Nucleus accumbens (tissue), 56 donors: Measurements from ENCODE around the gene HOXA9.

Experiments
- DNase-seq, 56 donors: peaks; one replicate each; lab custom pipeline; 2025; lab: John Stamatoyannopoulos, UW

The HOXA9 gene

DNA sequence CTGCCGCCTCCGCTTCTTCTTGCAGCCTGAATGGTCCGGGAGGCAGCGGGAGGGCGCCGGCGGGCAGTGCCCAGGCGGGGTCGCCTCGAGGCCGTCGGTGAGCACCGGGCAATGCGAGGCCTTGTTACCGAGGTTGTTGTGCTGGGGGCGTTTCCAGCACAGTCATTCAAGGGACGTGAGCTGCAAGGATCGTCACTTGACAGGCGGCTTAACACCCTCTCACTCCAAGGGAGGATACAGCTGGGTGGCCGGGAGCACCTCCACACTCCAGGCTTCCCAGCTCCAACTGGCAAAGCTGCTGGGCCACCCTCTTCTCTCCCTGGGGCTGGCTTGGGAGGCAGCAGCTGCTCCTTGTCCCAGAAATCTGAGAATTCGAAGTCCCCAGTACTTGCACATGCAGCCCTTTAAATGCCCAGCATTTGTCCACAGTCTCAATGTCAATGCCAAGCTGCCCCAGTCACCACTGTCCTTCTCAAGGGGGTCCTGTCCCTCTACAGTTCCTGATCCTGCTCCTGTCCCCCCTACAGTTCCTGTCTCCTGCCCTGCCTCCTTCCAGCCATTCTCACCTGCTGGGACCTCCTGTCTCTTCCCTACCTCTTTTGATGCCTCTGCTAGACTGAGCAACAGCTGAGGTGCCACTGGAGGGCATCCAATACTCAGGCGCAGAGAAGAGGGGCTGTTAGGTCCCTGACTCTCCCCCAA, 24.1 kb upstream of the HOXA9 start:
- DNase-seq, result no peak

GRCh38 chr7:27188386-27189294, 23.3 kb upstream of the HOXA9 start:
- DNase-seq, result no peak

DNA sequence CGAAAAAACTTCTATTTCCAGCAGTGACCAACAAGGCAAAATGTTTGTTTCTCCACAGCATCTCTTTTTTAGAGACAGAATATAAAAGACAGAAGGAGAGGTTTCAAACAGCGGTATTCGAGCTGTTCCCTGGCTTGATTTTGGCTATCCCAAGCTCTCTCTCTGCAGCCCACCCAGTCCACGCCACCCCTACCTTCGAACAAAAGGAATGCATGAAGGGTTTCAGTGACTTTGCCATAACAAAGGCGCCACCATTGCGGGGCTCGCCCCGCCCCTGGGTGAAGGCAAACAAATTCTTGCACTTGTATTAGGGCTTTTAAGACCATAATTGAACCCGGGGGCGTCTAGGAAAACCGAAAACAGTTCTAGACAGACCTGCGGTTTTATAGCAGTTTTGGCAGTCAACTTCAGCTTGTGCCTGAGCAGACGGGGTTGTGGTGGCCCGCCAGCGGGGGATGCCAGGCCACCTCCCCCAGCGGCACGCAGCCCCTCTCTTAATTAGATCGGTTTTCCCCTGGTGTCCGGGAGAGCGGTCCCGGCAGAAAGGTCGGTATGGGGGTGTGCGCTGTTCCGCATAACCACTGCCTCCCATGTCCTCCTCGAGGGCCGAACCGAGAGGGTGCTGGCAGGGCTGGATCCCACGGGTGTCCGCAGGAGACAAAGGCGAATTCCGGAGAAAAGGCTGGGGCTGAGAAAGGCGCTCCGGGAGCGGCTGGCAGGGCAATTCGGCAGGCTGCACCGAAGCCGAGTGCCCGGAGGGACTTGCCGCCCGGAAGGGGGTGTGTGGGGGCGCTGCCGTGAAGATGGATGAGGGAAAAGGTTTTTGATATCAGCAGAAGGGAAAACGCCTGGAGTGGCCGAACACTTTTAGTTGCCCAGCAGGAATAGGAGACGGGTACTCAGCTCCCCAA, 22.4 kb upstream of the HOXA9 start:
- no peak for DNase-seq

GRCh38 chr7:27186668-27187474, 21.5 kb upstream of the HOXA9 start:
- no peak for DNase-seq

DNA sequence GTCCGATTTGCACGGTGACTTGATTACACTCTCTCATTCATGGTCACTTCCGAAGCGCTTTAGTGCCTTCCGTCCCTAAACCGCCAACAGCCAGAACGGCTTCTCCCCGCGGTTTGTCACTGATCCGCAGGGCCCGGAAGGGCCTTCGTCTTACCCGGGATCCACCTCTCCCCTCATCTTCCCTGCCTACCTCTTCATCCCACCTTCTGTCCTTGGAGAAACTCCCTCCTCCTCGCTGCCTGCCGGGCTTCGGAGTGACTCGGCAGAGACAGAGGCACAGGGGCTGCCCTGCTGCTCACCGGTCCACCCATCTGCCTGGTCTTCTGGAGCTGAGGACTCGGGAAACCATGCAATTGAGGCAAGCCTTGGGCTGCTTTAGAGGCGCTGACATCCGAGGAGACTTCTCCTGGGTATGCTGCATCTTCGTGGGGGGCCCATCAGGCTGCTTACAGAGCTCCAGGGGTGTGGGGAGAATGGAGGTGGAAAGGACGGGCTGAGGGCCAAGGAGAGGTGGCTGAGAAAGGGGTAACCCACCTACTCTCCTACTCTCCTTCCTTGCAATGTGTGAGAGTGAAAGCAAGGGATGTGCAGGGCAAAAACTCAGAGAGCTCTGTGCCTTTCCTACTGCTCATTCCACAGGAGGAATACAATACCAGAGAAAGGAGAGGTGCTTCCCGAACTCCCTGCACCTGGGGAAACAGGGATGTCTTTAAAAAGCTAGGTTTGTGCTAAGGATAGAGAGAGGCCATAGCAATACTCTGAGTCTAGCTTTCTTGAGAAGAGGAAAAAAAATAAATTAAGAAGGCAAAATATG, 20.7 kb upstream of the HOXA9 start:
- DNase-seq, result no peak

DNA sequence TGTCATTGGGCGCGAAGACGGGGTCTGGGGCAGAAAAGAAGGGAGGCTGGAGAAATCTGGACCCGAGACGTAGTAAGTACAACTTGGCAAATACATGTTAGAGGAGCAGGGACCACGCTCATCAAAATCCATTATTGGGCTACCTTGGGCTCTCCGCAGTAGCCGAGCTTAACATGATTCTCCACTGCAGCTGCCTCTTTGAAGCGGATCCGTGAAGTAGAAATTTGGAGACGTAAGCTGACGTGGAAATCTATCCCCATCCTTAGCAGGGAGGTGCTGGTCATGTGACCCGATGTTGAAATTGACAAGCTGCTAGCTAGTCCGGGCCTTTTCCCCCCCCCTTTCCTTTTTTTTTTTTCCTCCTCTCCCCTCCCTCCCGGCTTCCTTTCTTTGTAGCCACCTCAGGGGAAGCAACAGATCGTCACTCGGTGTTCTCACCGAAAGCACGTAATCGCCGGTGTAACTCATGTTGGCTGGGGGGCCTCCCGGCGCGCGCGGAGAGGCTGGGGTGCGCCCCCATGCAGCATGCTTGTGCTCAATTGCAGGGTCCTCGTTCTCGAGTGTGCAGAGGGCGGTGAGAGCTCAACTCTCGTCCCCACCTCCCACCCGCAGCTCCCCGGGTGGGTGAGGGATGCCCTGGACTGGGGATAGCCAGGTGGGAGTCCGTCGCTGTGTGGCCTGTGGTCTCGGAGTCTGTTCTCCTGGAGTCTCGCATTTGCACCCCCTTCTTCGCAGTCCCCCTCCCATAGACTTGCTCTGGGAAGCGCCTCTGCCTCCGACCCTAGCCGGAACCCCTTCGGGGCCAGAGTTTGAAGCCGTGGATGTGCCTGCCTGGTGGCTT, 19.9 kb upstream of the HOXA9 start, which contains the start of gene HOXA11:
Gene HOXA11 (minus strand): TSS at position 220 of the 841 bp plus-strand sequence. CDS start 88 bp downstream, at position 132.
- DNase-seq, result no peak

DNA sequence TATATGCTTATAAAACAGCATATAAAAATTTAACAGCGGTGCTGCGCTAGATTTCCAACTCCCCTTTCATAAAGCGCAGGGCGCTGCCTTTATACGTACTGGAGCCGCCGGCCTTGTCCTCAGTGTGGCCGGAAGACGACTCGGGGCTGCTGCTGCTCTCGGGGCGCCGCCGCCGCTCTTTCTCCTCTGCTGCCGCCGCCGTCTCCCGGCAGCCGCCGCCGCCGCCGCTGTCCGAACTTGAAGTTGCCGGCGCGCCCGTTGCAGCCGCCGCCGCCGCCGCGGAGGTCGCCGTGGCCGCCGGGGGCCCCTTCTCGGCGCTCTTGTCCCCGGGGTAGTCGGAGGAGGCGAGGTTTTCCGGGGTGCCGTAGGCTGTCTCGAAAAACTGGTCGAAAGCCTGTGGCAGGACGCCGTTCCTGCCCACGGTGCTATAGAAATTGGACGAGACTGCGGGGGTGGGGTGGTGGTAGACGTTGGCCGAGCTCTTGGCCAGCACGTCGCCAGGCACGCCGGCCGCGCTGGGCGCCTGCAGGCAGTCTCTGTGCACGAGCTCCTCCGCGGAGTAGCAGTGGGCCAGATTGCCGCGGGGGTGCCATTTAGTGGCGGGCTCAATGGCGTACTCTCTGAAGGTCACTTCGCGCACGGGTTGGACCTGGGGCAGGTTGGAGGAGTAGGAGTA, 19.1 kb upstream of the HOXA9 start:
- DNase-seq, result no peak

GRCh38 chr7:27183682-27184336, 18.5 kb upstream of the HOXA9 start:
- no peak for DNase-seq

DNA sequence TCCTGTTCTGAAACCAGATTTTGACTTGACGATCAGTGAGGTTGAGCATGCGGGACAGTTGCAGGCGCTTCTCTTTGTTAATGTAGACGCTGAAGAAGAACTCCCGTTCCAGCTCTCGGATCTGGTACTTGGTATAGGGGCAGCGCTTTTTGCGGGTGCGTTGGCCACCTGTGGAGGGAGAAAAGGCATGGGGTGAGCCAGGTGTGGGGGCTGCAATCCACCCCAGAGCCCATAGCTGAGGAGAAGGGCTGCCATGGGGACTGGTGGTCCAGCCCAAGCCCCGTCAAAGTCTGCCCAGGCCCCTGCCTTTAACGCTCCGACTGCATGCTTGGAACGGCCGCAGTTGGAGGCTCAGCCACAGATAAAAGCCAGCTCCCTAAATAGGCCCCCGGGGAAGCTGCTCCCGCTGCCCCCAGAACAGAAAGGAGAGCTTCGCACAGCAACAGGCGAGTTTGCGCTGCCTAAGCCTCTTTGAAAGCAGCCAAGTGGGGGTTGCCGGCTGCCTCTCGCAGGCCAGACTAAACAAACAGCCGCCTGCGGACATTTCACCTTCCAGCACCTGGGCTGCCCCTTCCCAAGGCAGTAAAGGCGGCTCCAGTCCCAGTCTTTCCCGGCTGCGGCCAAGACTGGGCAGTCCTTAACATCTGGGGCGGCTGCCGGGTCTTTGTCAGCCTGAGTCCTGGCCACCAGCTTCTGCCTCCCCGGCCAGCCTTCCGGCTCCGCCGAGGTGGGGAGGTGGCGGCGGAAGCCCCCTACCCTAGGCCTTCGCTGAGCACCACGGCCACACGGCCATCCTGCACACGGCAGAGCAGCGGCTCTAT, 17.7 kb upstream of the HOXA9 start:
- DNase-seq, result no peak

DNA sequence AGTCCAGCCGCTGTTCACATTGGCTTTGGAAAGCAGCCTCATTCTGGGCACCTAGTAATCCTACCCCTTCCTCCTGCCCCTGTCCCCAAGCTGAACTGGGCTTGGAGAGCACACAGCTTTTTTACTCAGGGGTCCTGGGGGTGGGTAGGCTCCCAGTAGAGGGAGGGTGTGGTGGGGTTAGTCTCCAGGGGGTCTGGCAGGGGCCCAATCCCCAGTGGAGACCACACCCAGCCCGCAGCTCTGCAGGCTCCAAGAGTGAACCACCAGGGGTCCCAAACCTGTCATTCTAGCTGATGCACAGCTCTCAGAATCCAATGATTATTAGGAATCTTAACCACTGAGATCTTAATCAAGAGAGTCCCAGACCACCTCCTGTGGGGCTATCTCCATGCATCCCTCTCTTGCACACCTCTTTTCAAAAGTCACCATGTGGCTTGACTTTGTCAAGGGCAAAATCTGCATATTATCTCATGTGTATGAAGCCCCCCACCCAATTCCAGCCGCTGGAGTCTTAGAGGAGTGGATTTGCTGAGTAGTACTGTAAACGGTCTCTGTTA, 17.0 kb upstream of the HOXA9 start:
- DNase-seq, result no peak

DNA sequence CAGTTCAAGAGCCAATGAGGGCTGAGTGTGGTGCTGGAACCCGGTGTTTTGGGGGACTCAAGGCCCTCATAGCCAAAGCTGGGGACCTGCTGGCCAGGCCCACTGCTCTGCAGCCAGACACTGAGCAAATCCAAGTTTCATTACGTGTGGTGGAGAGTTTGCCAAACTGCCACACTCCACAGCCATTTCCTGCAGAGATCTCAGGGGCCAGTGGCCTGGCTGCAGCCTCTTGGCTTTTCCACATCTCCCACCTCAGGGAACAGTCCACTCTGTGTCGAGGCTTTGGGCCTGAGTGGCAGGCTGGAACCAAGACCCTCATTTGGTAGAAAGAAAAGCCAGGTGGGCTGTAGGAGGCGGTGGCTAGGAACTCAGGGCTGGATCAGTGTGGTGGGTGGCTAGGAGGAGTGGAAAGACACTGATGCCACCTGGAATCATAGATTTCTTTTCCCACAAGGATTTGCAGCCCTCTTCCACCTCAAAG, 16.5 kb upstream of the HOXA9 start:
- DNase-seq, result no peak

DNA sequence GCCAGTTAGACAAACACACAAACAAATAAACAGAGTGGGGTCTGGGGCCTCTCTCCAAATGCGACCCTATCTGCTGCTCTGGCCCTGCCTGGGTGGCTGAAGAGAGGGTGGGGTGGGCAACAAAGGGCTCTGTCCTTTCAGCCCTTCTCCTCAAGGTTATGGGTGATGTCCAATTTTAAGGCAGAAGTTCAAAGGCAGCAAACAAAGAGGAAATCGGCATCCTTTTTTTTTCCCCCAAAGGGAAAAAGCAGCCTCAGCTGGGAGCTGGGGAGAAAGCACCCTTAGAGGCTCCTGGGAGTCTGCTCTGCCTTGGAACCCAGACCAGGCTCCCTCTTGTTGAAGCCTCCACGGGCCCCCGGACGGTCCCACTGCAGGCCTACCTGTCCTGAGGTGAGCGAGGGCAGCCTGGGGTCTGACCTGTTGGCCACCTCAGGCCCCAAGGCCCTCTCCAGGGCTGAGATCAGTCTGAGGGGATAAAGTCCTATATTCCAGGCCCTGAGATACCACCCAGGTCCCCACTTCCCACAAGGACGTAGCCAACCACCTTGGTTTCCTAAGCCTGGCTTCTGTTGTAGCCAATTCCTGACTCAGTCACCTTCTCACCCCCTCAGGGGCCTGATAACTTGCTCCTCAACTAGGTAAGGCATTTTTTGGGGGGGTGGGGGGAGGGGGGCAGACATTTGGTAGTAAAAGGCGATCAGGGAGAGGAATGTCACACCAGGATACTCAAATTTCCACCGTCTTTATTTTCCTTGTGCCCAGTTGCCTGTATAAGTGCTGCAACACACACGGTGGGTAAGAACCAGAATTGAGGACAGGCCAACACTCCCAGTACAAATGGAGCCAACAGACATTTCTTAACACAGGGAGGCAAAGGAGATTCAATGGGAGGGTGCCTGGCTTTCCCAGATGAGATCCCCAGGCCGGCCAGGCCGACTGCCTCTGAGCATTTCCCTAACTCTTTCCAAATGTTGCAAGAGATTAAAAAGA, 15.4 kb upstream of the HOXA9 start:
- DNase-seq, result no peak

DNA sequence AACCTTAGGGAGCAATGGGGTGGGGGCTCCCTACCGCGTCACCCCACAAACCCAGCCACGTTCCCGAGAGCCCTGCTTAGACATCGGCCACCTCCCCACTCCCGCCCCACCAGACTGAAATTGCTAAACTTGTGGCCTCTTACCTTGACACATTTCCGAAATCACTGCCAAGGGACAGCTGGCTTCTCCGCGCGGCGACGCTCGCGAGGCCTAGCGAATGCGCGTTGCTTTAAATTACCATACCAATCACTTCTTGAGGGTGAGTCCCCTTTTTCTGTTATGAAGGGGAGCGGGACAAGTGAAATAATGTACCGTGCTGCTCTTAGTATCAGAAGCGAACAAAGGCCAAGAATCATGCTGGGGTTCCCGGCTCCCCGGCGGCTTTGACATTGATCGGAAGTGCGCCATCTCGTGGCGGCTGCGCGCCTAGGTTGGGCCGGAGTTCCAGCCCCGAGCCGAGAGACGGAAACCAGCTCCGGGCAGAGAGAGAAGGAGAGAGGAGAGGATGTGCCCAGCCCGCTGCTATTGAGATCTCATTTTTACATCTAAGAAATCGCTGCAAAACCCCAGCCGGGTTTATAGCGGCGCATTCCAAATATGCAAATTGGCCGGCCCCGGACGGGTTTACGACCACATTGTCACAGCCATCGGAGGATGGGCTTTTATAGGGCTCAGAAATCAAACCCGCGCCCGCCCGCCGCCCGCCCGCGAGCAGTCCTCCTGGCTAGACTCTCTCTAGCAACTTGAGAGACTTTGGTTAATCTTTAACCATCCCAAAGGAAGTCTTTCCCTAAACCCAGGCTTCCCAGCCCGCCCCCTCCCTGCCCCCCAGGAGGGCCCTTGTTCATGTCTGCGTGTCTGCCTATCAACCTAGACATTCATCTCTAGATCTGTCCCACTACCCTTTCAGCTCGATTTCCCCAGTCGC, 14.4 kb upstream of the HOXA9 start:
- DNase-seq, result peak in 4 of 56 donors; percentile 9 to 53 (median 11)
